GM12892 (cell line): ENCODE measurements around the gene MYO18A.

Experiments used
- POLR2A ChIP-seq: IDR thresholded peaks from 2 replicates; pipeline ENCODE4 v1.6.1; 2011; ENCODE audit warnings: low read depth, low read length, control low read depth
- POLR2AphosphoS5 ChIP-seq: IDR thresholded peaks from 2 replicates; pipeline ENCODE4 v1.6.1; 2011; ENCODE audit warnings: low read depth, low read length, control low read depth
- TAF1 ChIP-seq: IDR thresholded peaks from 2 replicates; pipeline ENCODE4 v1.6.1; 2011; ENCODE audit warnings: low read depth, mild to moderate bottlenecking, control low read depth, low read length, borderline replicate concordance

- TF ChIP-seq POLR2AphosphoS5 (no peak), POLR2A (no peak), TAF1 (no peak)
Observed at GRCh38 chr17:29225396-29225795, 45.2 kb upstream of the MYO18A start.
